DMS79 (cell line): ENCODE data around the gene EBF3.
A peak's percentile ranks its signal among the peaks of the same experiment; 100 is the strongest.

Experiments
- DNase-seq: peaks from one replicate; lab custom pipeline; 2025; lab: John Stamatoyannopoulos, UW

EBF3 gene

GRCh38 chr10:129887986-129888783, 75.9 kb downstream of the EBF3 start:
- DNase-seq: no peak

- no peak for DNase-seq
These were observed 76.6 kb downstream of the EBF3 start for GRCh38 chr10:129887381-129887905.

DNA sequence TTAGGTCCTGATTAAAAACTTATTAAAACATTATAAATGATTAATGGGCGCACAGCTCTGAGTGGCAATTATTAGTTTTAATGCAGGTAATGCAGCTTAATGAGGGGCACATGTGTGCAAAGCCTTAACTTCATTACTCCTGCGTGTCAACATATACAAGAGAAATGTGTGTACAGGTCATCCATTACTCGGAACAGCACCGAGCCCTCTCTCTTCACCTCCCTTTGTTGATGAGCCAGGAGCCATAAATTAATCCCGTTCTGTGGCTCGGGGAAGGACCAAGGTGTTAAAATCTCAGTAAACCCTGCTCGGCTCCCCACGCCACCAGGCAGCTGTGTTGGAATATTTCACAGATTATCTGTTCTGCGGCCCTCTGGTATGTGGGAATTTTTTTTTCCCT, 77.8 kb downstream of the EBF3 start:
- no peak for DNase-seq

GRCh38 chr10:129885526-129885925, 78.5 kb downstream of the EBF3 start:
- DNase-seq: no peak

DNA sequence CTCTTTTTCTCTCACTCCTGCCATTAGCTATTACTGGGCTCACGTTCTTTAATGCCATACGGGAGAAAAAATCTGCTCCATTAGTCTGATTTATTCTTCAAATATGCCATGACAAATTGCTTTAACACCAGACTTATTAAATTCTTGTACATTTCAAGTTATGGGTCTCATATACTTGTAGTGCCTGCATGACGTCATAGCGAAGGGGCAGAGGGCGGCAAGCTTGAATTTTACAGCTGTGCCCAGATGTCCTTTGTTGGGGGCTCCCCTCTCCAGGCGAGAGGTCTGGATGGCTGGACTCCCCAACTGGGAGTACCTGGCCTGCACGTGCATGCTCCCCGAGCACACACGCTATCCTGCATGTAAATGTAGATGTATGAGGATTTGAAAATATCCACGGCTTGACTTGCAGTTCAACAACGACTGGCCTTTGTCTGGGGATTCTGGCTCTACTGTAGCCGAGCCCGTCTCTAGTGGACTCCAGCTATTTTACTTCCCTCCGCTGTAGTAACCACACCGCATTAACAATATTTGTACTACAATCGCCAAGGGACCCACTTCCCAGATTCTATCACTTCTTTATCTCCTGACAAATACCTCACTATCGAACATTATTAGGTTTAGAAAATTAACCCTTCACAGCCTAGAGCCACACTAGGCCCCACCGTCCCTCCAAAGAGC, 79.5 kb downstream of the EBF3 start:
- DNase-seq: no peak

GRCh38 chr10:129883626-129884397, 80.3 kb downstream of the EBF3 start:
- DNase-seq: no peak

GRCh38 chr10:129883029-129883428, 81.0 kb downstream of the EBF3 start:
- DNase-seq: no peak

GRCh38 chr10:129882291-129883010, 81.6 kb downstream of the EBF3 start:
- no peak for DNase-seq

GRCh38 chr10:129881641-129882040, 82.4 kb downstream of the EBF3 start:
- no peak for DNase-seq

DNA sequence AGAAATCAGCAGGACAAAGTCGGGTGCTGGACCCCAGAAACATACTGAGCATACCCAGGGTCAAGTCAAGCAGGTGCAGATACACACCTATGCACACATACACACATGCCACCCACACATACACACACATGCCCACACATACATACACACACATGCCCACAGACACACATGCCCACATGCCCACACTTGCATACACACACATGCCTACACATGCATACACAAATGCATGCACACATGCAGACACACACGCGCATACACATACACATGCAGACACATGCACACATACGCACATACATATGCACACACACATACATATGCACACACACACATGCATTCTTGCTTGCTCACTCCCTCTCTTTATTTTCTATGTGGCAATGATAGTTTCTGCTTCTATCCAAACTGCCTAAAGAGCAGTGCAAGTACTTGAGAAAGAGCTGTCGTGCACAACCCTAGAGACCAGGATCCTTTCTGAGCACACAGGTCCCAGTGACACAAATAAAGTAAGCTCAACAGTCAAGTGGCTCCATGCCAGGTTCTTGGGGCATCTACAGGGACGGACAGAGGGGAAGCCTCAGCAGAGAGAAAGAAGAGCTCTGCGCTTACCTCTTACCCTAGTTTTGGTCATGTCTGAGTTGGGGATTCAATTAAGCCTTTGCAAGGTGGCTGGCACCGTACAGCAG, 83.7 kb downstream of the EBF3 start:
- no peak for DNase-seq

GRCh38 chr10:129879655-129880054, 84.4 kb downstream of the EBF3 start:
- DNase-seq: no peak

- DNase-seq: no peak
These were observed 85.2 kb downstream of the EBF3 start for GRCh38 chr10:129878835-129879234.

DNA sequence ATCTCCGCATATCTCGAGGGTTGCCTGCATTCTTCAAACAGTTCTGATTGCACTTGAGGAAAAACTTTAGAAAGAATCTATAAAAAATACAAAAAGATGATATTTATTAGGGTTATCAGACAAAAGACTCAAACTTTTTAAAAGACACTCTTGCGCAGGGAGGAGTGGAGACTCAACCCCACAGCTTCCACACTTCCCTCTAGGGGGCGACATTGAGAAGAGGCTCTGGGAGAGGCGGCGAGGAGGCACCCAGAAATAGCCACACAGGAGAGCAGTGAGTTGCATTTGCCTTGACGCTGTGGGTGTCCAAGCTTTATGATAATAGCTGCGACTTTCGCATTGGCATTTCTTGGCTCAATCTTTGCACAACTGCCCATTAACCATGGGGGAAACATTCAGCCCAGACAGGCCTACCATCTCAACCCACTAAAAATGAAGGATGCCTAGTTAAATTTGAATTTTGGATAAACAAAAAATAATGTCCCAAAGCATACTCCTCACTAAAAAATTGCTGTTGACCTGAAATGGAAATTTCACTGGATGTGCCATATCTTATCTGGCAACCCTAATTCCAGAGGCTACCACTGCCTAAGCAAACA, 86.2 kb downstream of the EBF3 start:
- no peak for DNase-seq

DNA sequence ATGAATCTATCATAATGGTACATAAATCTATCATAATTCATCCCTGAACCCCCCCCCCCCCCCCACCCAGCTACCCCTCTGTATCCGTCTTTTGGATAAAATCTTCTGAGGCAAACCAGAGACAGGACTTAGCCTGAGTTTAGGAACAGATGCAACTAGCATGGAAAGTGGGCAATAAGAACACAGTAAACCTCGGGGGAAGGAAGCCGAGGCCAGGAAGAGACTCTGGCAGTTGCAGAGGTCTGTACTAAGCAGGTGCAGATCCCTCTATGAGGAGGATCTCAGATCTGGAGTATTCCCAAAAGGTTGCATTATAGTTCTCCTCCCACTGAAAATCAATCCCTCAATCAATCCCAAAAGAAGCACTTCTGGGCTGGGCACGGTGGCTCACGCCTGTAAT, 87.2 kb downstream of the EBF3 start:
- no peak for DNase-seq

- no peak for DNase-seq
These were observed 87.9 kb downstream of the EBF3 start for GRCh38 chr10:129875993-129876726.

GRCh38 chr10:129873351-129873750, 90.7 kb downstream of the EBF3 start:
- DNase-seq: no peak

GRCh38 chr10:129871966-129872365, 92.1 kb downstream of the EBF3 start:
- DNase-seq: no peak

- DNase-seq: peak; percentile 27
These were observed 93.0 kb downstream of the EBF3 start for GRCh38 chr10:129870961-129871621.

DNA sequence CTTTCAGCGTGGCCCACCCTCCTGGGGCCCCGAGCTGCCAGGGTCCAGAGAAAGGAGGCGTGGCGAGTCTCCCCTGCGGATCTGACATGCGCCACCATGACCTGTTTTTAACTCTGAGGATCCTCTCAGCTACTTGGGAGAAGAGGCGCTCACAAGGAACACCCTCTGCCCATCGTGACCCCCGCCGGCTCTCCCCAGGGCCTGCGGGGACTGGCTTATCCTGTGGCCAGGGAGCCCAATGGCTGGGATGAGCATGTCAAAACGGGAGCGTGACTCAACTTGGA, 93.7 kb downstream of the EBF3 start:
- no peak for DNase-seq
